HUES6 (cell line): ENCODE results near the gene DENND1B.

Experiments used
- H3K27ac ChIP-seq: 2 replicates; pipeline ENCODE4 v1.7.0; 2013; ENCODE audit warnings: low read depth, mild to moderate bottlenecking, low read length, inconsistent platforms
- H3K27me3 ChIP-seq: 2 replicates; pipeline ENCODE4 v1.6.1; 2013; ENCODE audit warnings: low read length; ENCODE audit not compliant: control insufficient read depth, insufficient read depth
- H3K36me3 ChIP-seq: 2 replicates; pipeline ENCODE4 v1.6.1; 2013; ENCODE audit warnings: low read length; ENCODE audit not compliant: control insufficient read depth, insufficient read depth
- H3K4me1 ChIP-seq: 2 replicates; pipeline ENCODE4 v1.6.1; 2013; ENCODE audit warnings: low read length; ENCODE audit not compliant: control insufficient read depth, insufficient read depth
- H3K4me3 ChIP-seq: 2 replicates; pipeline ENCODE4 v1.5.1; 2013; ENCODE audit warnings: low read depth, low read length
- H3K9ac ChIP-seq: one replicate; pipeline ENCODE4 v1.6.1; 2013; ENCODE audit warnings: mild to moderate bottlenecking, low read length
- H3K9me3 ChIP-seq: 2 replicates; pipeline ENCODE4 v1.6.1; 2013; ENCODE audit warnings: low read depth, low read length; ENCODE audit not compliant: control insufficient read depth, insufficient read depth

Gene DENND1B

DNA sequence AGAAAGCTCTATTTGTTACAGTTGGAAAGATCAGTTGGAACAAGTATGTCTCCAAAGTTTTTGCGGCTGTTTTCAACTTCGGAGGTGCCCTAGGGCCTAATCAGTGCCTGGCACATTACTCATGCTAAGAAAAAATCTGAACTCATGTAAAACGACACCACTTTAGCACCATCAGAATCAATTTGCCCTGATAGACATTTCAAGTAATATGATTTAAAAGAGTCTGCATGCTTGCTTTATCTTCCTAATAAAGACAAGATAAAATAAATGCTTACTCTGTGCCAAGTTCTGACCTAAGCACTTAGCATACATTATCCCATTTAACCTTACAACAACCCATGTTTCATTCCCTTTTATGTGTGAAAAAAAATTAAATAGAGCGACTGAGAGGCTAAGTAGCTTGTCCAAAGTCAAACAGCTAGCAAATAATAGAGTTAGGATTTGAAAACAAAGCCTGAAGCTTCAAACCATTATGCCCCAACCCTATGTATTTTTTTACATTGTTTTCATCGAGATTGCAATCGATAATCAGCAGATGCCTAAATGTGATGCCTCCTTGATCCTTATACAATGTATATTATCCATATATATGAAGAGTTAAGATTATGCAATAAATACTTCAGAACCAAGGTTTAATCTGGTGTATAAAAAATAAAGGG, 91.3 kb downstream of the DENND1B start:
- Histone ChIP-seq H3K36me3 (no peaks in the 10 kb centered on the region), H3K9ac (no peak overlapping the region), H3K27ac (no peak overlapping the region), H3K4me3 (no peak overlapping the region), H3K9me3 (peaks cover 7% of the 10 kb centered on the region; the same call in 1 of the 2 replicates), H3K27me3 (no peaks in the 10 kb centered on the region), H3K4me1 (no peaks in the 10 kb centered on the region)

- Histone ChIP-seq H3K27me3 (no peaks in the 10 kb centered on the region), H3K27ac (no peak overlapping the region)
Measured at GRCh38 chr1:197683280-197683679, 92.0 kb downstream of the DENND1B start.

DNA sequence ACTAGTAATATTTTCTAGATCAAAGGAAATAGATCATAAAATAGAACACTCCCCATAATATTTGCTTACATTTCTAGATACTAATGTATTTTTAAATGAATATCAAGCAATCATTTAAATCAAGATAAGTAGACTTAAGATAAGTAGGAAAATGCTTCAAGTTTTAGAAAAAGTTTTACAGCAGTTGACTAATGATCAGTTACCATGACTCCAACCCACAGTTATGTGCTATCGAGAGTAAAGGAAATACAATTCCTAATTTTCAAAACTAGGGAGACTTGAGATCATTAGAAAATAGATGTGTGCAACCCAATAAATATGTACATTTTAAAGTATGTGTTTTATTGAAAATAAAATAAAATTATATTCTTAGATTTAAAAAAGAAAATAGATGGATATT, 95.0 kb downstream of the DENND1B start:
- Histone ChIP-seq H3K4me1 (no peaks in the 10 kb centered on the region; the same call in 1 of the 2 replicates), H3K9ac (no peak overlapping the region), H3K27me3 (no peaks in the 10 kb centered on the region), H3K36me3 (no peaks in the 10 kb centered on the region), H3K4me3 (no peak overlapping the region), H3K9me3 (no peaks in the 10 kb centered on the region), H3K27ac (no peak overlapping the region)

More at GRCh38 chr1:197683280-197683679, 92.0 kb downstream of the DENND1B start:
- no peaks in the 10 kb centered on the region for H3K4me1 ChIP-seq
- no peak overlapping the region for H3K4me3 ChIP-seq
- peaks cover under 1% of the 10 kb centered on the region; the same call in 1 of the 2 replicates for H3K9me3 ChIP-seq
- H3K36me3 ChIP-seq = no peaks in the 10 kb centered on the region
- H3K9ac ChIP-seq = no peak overlapping the region

- Histone ChIP-seq H3K27me3 (no peaks in the 10 kb centered on the region), H3K27ac (no peak overlapping the region), H3K4me1 (peaks cover 8% of the 10 kb centered on the region), H3K4me3 (no peak overlapping the region), H3K9me3 (no peaks in the 10 kb centered on the region), H3K36me3 (no peaks in the 10 kb centered on the region), H3K9ac (no peak overlapping the region)
Measured at GRCh38 chr1:197677752-197678295, 97.5 kb downstream of the DENND1B start.

DNA sequence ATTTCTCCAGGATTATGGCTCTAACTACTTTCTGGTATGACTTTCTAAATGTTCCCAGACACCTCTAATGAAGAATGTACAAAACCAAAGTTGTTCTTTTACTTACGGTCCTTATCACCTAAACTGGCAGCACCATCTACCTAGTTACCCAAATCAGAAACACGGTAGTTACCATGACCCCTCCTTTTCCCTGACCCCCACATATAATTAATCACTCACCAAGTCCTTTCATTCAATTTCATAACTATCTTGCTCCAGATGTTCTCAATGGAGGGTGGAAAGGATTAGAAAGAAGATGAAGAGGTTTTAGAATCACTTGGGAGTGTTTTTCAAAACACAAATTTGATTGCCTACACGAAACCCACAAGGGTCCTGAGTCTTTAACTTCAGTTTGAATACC, 98.0 kb downstream of the DENND1B start:
- Histone ChIP-seq H3K27me3 (no peaks in the 10 kb centered on the region), H3K4me3 (no peak overlapping the region), H3K9me3 (no peaks in the 10 kb centered on the region), H3K9ac (no peak overlapping the region), H3K27ac (no peak overlapping the region), H3K4me1 (peaks cover 8% of the 10 kb centered on the region), H3K36me3 (no peaks in the 10 kb centered on the region)

DNA sequence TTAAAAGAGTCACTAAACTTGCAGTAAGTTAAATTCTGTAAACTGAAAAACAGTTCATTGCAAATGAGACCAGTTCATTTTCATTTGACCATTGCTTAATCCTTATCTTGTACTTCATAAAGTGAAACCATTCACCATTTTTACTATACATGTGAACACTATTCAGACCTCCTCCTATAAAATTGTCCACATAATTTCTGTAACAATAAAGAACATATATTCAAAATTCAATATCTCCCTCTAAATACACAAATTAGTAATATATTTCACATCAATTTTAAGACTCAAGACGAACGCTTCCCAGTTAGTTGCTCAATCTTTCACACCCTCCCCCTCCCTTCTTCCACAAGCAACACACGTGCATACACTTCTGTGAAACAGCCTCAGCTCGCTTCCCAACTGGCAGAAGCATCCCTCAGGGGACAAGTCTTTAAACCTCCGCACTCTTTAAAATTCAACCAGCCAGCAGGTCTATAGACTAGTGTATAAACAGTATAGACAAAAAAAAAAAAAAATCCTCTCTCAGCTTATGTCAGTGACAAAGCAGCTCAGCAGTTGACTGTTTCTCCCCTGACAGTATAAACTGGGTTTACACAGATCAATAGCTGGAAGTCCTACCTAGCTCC, 99.6 kb downstream of the DENND1B start:
- Histone ChIP-seq H3K9me3 (no peaks in the 10 kb centered on the region), H3K9ac (no peak overlapping the region), H3K4me1 (peaks cover 8% of the 10 kb centered on the region), H3K27me3 (no peaks in the 10 kb centered on the region), H3K27ac (no peak overlapping the region), H3K4me3 (no peak overlapping the region), H3K36me3 (no peaks in the 10 kb centered on the region)

DNA sequence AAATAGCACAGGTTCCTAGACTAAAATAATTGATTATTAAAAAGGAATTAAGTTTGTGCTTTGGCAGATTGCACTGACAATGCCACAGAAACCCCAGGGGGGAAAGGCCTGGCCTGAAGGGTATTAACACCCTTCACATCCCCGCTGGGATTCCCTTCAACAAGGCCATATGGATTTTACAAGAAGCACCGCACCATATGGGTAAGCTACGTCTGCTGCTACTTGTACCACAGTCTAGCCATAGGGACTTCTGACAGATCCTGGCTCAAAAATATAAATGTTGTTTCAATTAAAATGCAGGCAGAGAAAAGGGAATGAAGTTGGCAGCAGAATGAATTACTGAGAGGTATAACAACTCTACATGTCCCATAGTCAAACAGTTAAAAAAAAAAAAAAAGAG, 101.0 kb downstream of the DENND1B start:
- Histone ChIP-seq H3K9ac (no peak overlapping the region), H3K9me3 (no peaks in the 10 kb centered on the region), H3K4me3 (no peak overlapping the region), H3K4me1 (peaks cover 8% of the 10 kb centered on the region), H3K36me3 (no peaks in the 10 kb centered on the region), H3K27ac (no peak overlapping the region), H3K27me3 (no peaks in the 10 kb centered on the region)

GRCh38 chr1:197673292-197673691, 102.0 kb downstream of the DENND1B start:
- no peak overlapping the region for H3K9ac ChIP-seq
- H3K9me3 ChIP-seq = no peaks in the 10 kb centered on the region
- no peak overlapping the region for H3K27ac ChIP-seq
- no peaks in the 10 kb centered on the region for H3K36me3 ChIP-seq
- H3K4me3 ChIP-seq = no peak overlapping the region
- H3K27me3 ChIP-seq = no peaks in the 10 kb centered on the region
- peaks cover 8% of the 10 kb centered on the region for H3K4me1 ChIP-seq

DNA sequence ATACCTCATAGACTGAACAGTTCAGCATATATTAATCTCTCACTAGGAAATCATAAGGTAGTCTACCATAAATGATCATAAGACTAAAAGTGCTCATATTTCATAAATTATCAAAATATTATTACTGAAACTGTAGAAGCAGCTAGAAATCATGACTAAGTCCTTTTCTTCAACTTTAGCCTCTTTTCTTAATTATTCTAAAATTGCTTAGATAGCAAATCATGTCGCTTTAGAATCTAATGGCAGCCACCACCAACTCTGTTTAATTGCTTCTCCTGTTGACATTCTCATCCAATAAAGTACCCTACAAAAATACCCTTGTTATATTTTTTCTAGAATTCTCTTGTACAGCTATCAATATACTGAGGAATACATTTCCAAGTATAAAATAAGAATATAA, 102.9 kb downstream of the DENND1B start:
- H3K27me3 ChIP-seq = no peaks in the 10 kb centered on the region
- H3K4me3 ChIP-seq = no peak overlapping the region
- H3K36me3 ChIP-seq = no peaks in the 10 kb centered on the region
- H3K4me1 ChIP-seq = peaks cover 8% of the 10 kb centered on the region
- no peaks in the 10 kb centered on the region for H3K9me3 ChIP-seq
- H3K9ac ChIP-seq = no peak overlapping the region
- no peak overlapping the region for H3K27ac ChIP-seq

DNA sequence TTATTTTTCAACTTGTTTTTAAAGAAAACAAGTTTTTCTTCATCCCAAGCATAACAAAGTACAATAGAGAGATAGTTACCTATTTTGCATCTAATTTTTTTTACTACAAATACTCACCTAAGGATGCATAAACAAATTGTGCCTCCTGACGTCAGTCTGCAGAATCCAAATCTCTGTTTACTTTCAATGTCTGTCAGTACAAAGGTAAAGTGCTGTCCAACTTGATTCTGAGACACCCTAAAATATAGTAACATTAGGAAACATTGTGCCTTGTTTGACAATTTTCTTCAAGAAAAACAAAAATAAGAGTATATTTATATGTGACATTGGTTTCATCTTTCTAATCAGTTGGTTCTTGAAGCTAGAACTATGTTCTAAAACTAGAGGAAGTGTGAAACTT, 103.4 kb downstream of the DENND1B start:
- H3K9ac ChIP-seq = no peak overlapping the region
- no peak overlapping the region for H3K4me3 ChIP-seq
- H3K36me3 ChIP-seq = no peaks in the 10 kb centered on the region
- H3K27me3 ChIP-seq = no peaks in the 10 kb centered on the region
- H3K27ac ChIP-seq = no peak overlapping the region
- H3K4me1 ChIP-seq = peaks cover 8% of the 10 kb centered on the region
- H3K9me3 ChIP-seq = no peaks in the 10 kb centered on the region

DNA sequence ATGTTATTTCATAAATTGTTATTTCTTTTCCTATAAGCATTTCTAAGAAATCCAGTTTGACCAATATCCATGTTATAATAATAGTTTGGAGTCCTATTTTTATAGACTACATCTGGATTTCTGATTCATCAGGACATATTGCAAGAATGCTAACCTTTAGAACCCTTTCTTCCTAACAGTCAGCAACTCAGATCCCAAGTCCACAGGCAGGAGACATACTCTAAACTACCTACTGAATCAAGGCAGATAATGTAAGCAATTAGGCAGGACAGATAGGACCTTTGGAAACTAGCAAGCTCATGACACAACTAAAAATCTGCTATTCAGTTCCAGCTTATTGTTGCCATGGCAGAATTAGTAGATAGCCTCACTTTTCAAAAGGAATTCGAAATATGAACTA, 104.1 kb downstream of the DENND1B start:
- Histone ChIP-seq H3K27ac (no peak overlapping the region), H3K9me3 (no peaks in the 10 kb centered on the region), H3K4me1 (peaks cover 8% of the 10 kb centered on the region), H3K36me3 (no peaks in the 10 kb centered on the region), H3K9ac (no peak overlapping the region), H3K27me3 (no peaks in the 10 kb centered on the region), H3K4me3 (no peak overlapping the region)
